ENCODE data around the gene ARFGEF2.

The ARFGEF2 gene

GRCh38 chr20:48879612-48880245 is 41.8 kb upstream of the ARFGEF2 start:
- no peak for TF ChIP-seq CTCF (IDR thresholded peaks at IDR 0.05; ENCODE audit: low read depth, low read length)
- Histone ChIP-seq H3K4me3 (ENCODE audit: low read depth, low read length) (no peak overlapping the region), H3K27me3 (ENCODE audit: insufficient read depth, low read depth, severe bottlenecking) (no peaks in the 10 kb centered on the region), H3K36me3 (no peaks in the 10 kb centered on the region), H3K27ac (no peak overlapping the region), H3K9me3 (ENCODE audit: severe bottlenecking) (no peaks in the 10 kb centered on the region)
- no peak for DNase-seq

- H3K27me3 ChIP-seq (ENCODE audit: insufficient read depth, low read depth, severe bottlenecking) = no peaks in the 10 kb centered on the region
- no peak for DNase-seq
- H3K36me3 ChIP-seq = no peaks in the 10 kb centered on the region
- no peaks in the 10 kb centered on the region for H3K9me3 ChIP-seq (ENCODE audit: severe bottlenecking)
- H3K4me3 ChIP-seq (ENCODE audit: low read depth, low read length) = no peak overlapping the region
- no peak for TF ChIP-seq CTCF (IDR thresholded peaks at IDR 0.05; ENCODE audit: low read depth, low read length)
- no peak overlapping the region for H3K27ac ChIP-seq
Measured at GRCh38 chr20:48880331-48880730, 41.2 kb upstream of the ARFGEF2 start.

GRCh38 chr20:48880981-48881657 is 40.4 kb upstream of the ARFGEF2 start:
- Histone ChIP-seq H3K27me3 (ENCODE audit: insufficient read depth, low read depth, severe bottlenecking) (no peaks in the 10 kb centered on the region), H3K36me3 (no peaks in the 10 kb centered on the region), H3K9me3 (ENCODE audit: severe bottlenecking) (no peaks in the 10 kb centered on the region), H3K27ac (no peak overlapping the region), H3K4me3 (ENCODE audit: low read depth, low read length) (no peak overlapping the region)
- DNase-seq = no peak
- no peak for TF ChIP-seq CTCF (IDR thresholded peaks at IDR 0.05; ENCODE audit: low read depth, low read length)

- Histone ChIP-seq H3K9me3 (ENCODE audit: severe bottlenecking) (no peaks in the 10 kb centered on the region), H3K4me3 (ENCODE audit: low read depth, low read length) (no peak overlapping the region), H3K27ac (no peak overlapping the region), H3K27me3 (ENCODE audit: insufficient read depth, low read depth, severe bottlenecking) (no peaks in the 10 kb centered on the region), H3K36me3 (no peaks in the 10 kb centered on the region)
- no peak for TF ChIP-seq CTCF (IDR thresholded peaks at IDR 0.05; ENCODE audit: low read depth, low read length)
- no peak for DNase-seq
Measured at GRCh38 chr20:48885237-48885636, 36.3 kb upstream of the ARFGEF2 start.

GRCh38 chr20:48886194-48886593 is 35.3 kb upstream of the ARFGEF2 start:
- Histone ChIP-seq H3K9me3 (ENCODE audit: severe bottlenecking) (no peaks in the 10 kb centered on the region), H3K36me3 (no peaks in the 10 kb centered on the region), H3K27me3 (ENCODE audit: insufficient read depth, low read depth, severe bottlenecking) (no peaks in the 10 kb centered on the region), H3K4me3 (ENCODE audit: low read depth, low read length) (no peak overlapping the region), H3K27ac (no peak overlapping the region)
- DNase-seq = no peak
- TF ChIP-seq CTCF (IDR thresholded peaks at IDR 0.05; ENCODE audit: low read depth, low read length) = no peak

All from WERI-Rb-1 (cell line).